ENCODE measurements around the gene AURKAIP1. TPM values are rescaled to one million over a fixed set of nuclear protein-coding genes. Genes with fewer than 3 reads are reported as not detected.
A peak's percentile ranks its signal among the peaks of the same experiment; 100 is the strongest.

The AURKAIP1 gene
- total and polyA plus RNA-seq, 2 of the 13 experiments (the other 11 are each of a cell fraction or from before 2014, with no cell fraction given): 69.5 to 175 TPM

GRCh38 chr1:1329304-1330210, 45.5 kb downstream of the AURKAIP1 start (continued):
- peak; percentile 49 for TF ChIP-seq ZBTB2 (CRISPR knock-in tag; IDR thresholded peaks at IDR 0.05; ENCODE audit: low read depth)
- TF ChIP-seq TARDBP (CRISPR knock-in tag; IDR thresholded peaks at IDR 0.05): peak; percentile 93; the same call in 1 of the 2 replicates
- peak; percentile 96 for TF ChIP-seq AGO2 (optimal IDR thresholded peaks at IDR 0.05; ENCODE audit: low read depth, low read length)
- TF ChIP-seq ZBED4 (CRISPR knock-in tag; IDR thresholded peaks at IDR 0.05; ENCODE audit: borderline replicate concordance): no peak
- peak; percentile 35 for TF ChIP-seq KDM2A (CRISPR knock-in tag; IDR thresholded peaks at IDR 0.05; ENCODE audit: borderline replicate concordance, low read depth)
- TF ChIP-seq ZNF512 (CRISPR knock-in tag; IDR thresholded peaks at IDR 0.05): 0 out of 2 replicates have a peak, but pooled peaks have one; percentile 39
- no peak for TF ChIP-seq ZNF569 (CRISPR knock-in tag; IDR thresholded peaks at IDR 0.05; ENCODE audit: borderline replicate concordance)
- TF ChIP-seq SSRP1 (CRISPR knock-in tag; IDR thresholded peaks at IDR 0.05): peak; percentile 75
- TF ChIP-seq ZC3H4 (CRISPR knock-in tag; IDR thresholded peaks at IDR 0.05; ENCODE audit: borderline replicate concordance): 0 out of 2 replicates have a peak, but pooled peaks have one; percentile 22
- TF ChIP-seq, protein P1, sequence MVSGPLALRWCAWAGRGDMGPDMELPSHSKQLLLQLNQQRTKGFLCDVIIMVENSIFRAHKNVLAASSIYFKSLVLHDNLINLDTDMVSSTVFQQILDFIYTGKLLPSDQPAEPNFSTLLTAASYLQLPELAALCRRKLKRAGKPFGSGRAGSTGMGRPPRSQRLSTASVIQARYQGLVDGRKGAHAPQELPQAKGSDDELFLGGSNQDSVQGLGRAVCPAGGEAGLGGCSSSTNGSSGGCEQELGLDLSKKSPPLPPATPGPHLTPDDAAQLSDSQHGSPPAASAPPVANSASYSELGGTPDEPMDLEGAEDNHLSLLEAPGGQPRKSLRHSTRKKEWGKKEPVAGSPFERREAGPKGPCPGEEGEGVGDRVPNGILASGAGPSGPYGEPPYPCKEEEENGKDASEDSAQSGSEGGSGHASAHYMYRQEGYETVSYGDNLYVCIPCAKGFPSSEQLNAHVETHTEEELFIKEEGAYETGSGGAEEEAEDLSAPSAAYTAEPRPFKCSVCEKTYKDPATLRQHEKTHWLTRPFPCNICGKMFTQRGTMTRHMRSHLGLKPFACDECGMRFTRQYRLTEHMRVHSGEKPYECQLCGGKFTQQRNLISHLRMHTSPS (CRISPR knock-in tag; IDR thresholded peaks at IDR 0.05; ENCODE audit: low read depth): 0 out of 2 replicates have a peak, but pooled peaks have one; percentile 7
- peak; percentile 48; the same call in 1 of the 2 replicates for TF ChIP-seq ZNF589 (CRISPR knock-in tag; conservative IDR thresholded peaks at IDR 0.05)
- peak; percentile 7 for TF ChIP-seq ZNF883 (CRISPR knock-in tag; IDR thresholded peaks at IDR 0.05; ENCODE audit: not compliant biosample characterization)
- TF ChIP-seq GATA4 (IDR thresholded peaks at IDR 0.05; ENCODE audit: borderline replicate concordance, low read depth): no peak
- TF ChIP-seq, protein P2, sequence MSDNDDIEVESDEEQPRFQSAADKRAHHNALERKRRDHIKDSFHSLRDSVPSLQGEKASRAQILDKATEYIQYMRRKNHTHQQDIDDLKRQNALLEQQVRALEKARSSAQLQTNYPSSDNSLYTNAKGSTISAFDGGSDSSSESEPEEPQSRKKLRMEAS (IDR thresholded peaks at IDR 0.05): peak; percentile 18; the same call in 1 of the 2 replicates
- TF ChIP-seq ZNF776 (CRISPR knock-in tag; IDR thresholded peaks at IDR 0.05): peak; percentile 59; the same call in 1 of the 2 replicates
- no peak for TF ChIP-seq MYPOP (CRISPR knock-in tag; IDR thresholded peaks at IDR 0.05)
- 0 out of 2 replicates have a peak, but pooled peaks have one; percentile 23 for TF ChIP-seq CENPT (CRISPR knock-in tag; IDR thresholded peaks at IDR 0.05; ENCODE audit: low read depth)
